ENCODE measurements around the gene CHSY3.

CHSY3 gene

DNA sequence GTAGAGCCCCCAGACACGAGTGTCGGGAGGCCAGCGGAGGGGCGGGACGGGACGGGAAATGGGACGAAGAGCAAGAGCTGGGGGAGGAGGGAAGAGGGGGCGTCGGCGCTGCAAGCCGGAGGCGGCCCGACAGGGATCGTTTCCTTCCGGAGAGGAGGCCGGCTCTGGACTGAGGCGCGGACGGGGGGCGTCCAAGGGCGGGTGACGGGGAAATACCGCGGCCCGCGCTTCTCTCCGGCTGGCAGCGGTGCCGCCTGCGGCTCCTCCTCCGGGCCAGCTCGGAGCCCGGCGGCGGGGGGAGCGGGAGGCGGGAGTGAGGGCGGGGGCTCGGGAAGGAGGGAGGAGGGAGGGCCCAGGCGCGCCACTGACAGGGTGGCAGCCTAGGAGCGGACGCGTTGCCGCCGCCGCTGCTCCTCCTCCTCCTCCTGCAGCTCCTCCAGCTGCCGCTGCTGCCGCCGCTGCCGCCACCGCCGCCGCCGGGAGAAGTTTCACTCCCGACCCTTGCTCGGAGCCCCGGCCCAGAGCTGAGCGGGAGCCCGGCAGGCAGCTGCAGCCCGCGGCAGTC, at the start of gene CHSY3 (continued):
- TF ChIP-seq ZBTB11 (tag by site-specific recombination; conservative IDR thresholded peaks at IDR 0.05; ENCODE audit: low read depth) (peak; percentile 41), ZNF37A (tag by site-specific recombination; IDR thresholded peaks at IDR 0.05) (no peak), GFI1B (tag by site-specific recombination; IDR thresholded peaks at IDR 0.05) (no peak), ZNF548 (tag by site-specific recombination; IDR thresholded peaks at IDR 0.05) (no peak), HOXA7 (CRISPR knock-in tag; IDR thresholded peaks at IDR 0.05; ENCODE audit: borderline replicate concordance) (no peak), ZNF837 (tag by site-specific recombination; IDR thresholded peaks at IDR 0.05) (no peak), ZSCAN5A (tag by site-specific recombination; IDR thresholded peaks at IDR 0.05) (no peak), ZNF530 (tag by site-specific recombination; IDR thresholded peaks at IDR 0.05; ENCODE audit: low read depth) (no peak), ZNF132 (tag by site-specific recombination; IDR thresholded peaks at IDR 0.05; ENCODE audit: borderline replicate concordance) (no peak), ZNF202 (tag by site-specific recombination; IDR thresholded peaks at IDR 0.05; ENCODE audit: borderline replicate concordance) (0 out of 2 replicates have a peak, but pooled peaks have one; percentile 3), ZNF501 (tag by site-specific recombination; IDR thresholded peaks at IDR 0.05) (peak; percentile 81), YY2 (tag by site-specific recombination; IDR thresholded peaks at IDR 0.05) (no peak), ZNF521 (tag by site-specific recombination; IDR thresholded peaks at IDR 0.05) (no peak), ZNF670 (tag by site-specific recombination; IDR thresholded peaks at IDR 0.05; ENCODE audit: low read depth) (no peak), MZF1 (tag by site-specific recombination; IDR thresholded peaks at IDR 0.05; ENCODE audit: borderline replicate concordance) (no peak), SP7 (tag by site-specific recombination; IDR thresholded peaks at IDR 0.05) (peak; percentile 47), ZNF768 (tag by site-specific recombination; IDR thresholded peaks at IDR 0.05) (no peak), TRIM28 (IDR thresholded peaks at IDR 0.05; ENCODE audit: borderline replicate concordance, low read length) (no peak), ZNF777 (tag by site-specific recombination; IDR thresholded peaks at IDR 0.05; ENCODE audit: borderline replicate concordance) (peak; percentile 84; the same call in 1 of the 2 replicates), ZNF366 (tag by site-specific recombination; conservative IDR thresholded peaks at IDR 0.05) (peak; percentile 63), ZNF404 (tag by site-specific recombination; IDR thresholded peaks at IDR 0.05) (no peak), ZFP3 (tag by site-specific recombination; IDR thresholded peaks at IDR 0.05; ENCODE audit: low read depth) (no peak), ZSCAN30 (tag by site-specific recombination; IDR thresholded peaks at IDR 0.05) (0 out of 2 replicates have a peak, but pooled peaks have one; percentile 16), SETDB1 (IDR thresholded peaks at IDR 0.05; ENCODE audit: insufficient read length, low read length) (no peak), ZNF654 (tag by site-specific recombination; IDR thresholded peaks at IDR 0.05; ENCODE audit: low read depth) (no peak), ZEB2 (tag by site-specific recombination; IDR thresholded peaks at IDR 0.05) (peak; percentile 68; the same call in 1 of the 2 replicates)
- TF ChIP-seq, protein P1, sequence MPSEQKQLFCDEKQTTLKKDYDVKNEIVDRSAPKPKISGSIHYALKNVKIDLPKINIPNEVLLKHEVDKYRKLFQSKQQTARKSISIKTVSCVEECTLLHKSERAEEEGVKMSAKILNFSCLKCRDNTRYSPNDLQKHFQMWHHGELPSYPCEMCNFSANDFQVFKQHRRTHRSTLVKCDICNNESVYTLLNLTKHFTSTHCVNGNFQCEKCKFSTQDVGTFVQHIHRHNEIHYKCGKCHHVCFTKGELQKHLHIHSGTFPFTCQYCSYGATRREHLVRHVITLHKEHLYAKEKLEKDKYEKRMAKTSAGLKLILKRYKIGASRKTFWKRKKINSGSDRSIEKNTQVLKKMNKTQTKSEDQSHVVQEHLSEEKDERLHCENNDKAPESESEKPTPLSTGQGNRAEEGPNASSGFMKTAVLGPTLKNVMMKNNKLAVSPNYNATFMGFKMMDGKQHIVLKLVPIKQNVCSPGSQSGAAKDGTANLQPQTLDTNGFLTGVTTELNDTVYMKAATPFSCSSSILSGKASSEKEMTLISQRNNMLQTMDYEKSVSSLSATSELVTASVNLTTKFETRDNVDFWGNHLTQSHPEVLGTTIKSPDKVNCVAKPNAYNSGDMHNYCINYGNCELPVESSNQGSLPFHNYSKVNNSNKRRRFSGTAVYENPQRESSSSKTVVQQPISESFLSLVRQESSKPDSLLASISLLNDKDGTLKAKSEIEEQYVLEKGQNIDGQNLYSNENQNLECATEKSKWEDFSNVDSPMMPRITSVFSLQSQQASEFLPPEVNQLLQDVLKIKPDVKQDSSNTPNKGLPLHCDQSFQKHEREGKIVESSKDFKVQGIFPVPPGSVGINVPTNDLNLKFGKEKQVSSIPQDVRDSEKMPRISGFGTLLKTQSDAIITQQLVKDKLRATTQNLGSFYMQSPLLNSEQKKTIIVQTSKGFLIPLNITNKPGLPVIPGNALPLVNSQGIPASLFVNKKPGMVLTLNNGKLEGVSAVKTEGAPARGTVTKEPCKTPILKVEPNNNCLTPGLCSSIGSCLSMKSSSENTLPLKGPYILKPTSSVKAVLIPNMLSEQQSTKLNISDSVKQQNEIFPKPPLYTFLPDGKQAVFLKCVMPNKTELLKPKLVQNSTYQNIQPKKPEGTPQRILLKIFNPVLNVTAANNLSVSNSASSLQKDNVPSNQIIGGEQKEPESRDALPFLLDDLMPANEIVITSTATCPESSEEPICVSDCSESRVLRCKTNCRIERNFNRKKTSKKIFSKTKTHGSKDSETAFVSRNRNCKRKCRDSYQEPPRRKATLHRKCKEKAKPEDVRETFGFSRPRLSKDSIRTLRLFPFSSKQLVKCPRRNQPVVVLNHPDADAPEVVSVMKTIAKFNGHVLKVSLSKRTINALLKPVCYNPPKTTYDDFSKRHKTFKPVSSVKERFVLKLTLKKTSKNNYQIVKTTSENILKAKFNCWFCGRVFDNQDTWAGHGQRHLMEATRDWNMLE (tag by site-specific recombination; conservative IDR thresholded peaks at IDR 0.05; ENCODE audit: low read depth): no peak
- TF ChIP-seq, protein P2, sequence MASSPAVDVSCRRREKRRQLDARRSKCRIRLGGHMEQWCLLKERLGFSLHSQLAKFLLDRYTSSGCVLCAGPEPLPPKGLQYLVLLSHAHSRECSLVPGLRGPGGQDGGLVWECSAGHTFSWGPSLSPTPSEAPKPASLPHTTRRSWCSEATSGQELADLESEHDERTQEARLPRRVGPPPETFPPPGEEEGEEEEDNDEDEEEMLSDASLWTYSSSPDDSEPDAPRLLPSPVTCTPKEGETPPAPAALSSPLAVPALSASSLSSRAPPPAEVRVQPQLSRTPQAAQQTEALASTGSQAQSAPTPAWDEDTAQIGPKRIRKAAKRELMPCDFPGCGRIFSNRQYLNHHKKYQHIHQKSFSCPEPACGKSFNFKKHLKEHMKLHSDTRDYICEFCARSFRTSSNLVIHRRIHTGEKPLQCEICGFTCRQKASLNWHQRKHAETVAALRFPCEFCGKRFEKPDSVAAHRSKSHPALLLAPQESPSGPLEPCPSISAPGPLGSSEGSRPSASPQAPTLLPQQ (tag by site-specific recombination; IDR thresholded peaks at IDR 0.05): no peak
- TF ChIP-seq, protein P3, sequence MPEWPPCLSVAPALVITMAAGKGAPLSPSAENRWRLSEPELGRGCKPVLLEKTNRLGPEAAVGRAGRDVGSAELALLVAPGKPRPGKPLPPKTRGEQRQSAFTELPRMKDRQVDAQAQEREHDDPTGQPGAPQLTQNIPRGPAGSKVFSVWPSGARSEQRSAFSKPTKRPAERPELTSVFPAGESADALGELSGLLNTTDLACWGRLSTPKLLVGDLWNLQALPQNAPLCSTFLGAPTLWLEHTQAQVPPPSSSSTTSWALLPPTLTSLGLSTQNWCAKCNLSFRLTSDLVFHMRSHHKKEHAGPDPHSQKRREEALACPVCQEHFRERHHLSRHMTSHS (tag by site-specific recombination; IDR thresholded peaks at IDR 0.05): no peak

Data from HEK293 (cell line).